Mesodermal cell (in vitro differentiated cells): ENCODE results near the gene MGLL.

Experiments
- H3K27ac ChIP-seq: 2 replicates; pipeline ENCODE4 v1.7.0; 2013; ENCODE audit warnings: mild to moderate bottlenecking, low read depth, low read length, moderate library complexity; ENCODE audit not compliant: severe bottlenecking
- H3K36me3 ChIP-seq: 2 replicates; pipeline ENCODE4 v1.7.1; 2013; ENCODE audit warnings: mild to moderate bottlenecking, low read length, moderate library complexity; ENCODE audit not compliant: control insufficient read depth, insufficient read depth
- H3K4me1 ChIP-seq: one replicate; pipeline ENCODE4 v1.7.1; 2013; ENCODE audit warnings: mild to moderate bottlenecking, low read length; ENCODE audit not compliant: insufficient read depth, control insufficient read depth, poor library complexity, severe bottlenecking
- H3K4me3 ChIP-seq: 2 replicates; pipeline ENCODE4 v1.7.0; 2013; ENCODE audit warnings: low read length, control low read depth, mild to moderate bottlenecking; ENCODE audit not compliant: insufficient read depth, poor library complexity, severe bottlenecking; ENCODE audit errors: extremely low read depth
- H3K9me3 ChIP-seq: 2 replicates; pipeline ENCODE4 v1.7.1; 2013; ENCODE audit warnings: mild to moderate bottlenecking, low read length, moderate library complexity; ENCODE audit not compliant: control insufficient read depth
- WGBS, 2 experiments: methylation state at CpG; one replicate each; pipeline ENCODE4 v1.1.5; 2013; ENCODE audit warnings: missing lambda C conversion rate in 2 of 2; ENCODE audit not compliant: insufficient coverage in 2 of 2; 5-methylcytosine and 5-hydroxymethylcytosine counted together

Gene MGLL

DNA sequence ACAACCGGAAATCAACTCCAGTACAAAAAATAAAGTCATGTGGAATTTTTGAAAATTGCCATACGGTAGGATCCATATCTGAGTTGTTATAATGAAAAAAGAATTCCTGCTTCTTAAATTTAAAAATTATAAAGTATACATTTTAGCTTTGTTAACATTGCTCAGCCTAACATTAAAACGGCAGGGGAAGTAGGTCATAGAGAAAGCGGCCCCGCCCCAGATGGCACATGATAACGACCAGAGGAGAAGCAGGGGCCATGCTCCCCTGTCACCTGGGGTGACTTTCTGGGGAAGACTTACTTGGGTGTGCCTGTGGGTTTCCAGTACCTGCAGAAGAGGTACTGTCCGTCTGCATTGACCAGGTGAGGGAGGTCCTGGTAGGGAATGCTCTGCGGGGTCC is 921 bp downstream of the MGLL start:
- Histone ChIP-seq H3K9me3 (peaks cover under 1% of the 10 kb centered on the region), H3K27ac (no peak overlapping the region), H3K4me1 (peaks cover 10% of the 10 kb centered on the region), H3K36me3 (no peaks in the 10 kb centered on the region), H3K4me3 (no peak overlapping the region)
- 67 to 78% methylated on average over 5 of the region's 8 CpGs for WGBS, 2 experiments

GRCh38 chr3:127820826-127821313 is 1.4 kb downstream of the MGLL start:
- Histone ChIP-seq H3K9me3 (no peaks in the 10 kb centered on the region), H3K36me3 (no peaks in the 10 kb centered on the region), H3K27ac (no peak overlapping the region), H3K4me3 (no peak overlapping the region), H3K4me1 (peaks cover 10% of the 10 kb centered on the region)
- 80 to 100% methylated on average over 1 of the region's 1 CpG for WGBS, 2 experiments

DNA sequence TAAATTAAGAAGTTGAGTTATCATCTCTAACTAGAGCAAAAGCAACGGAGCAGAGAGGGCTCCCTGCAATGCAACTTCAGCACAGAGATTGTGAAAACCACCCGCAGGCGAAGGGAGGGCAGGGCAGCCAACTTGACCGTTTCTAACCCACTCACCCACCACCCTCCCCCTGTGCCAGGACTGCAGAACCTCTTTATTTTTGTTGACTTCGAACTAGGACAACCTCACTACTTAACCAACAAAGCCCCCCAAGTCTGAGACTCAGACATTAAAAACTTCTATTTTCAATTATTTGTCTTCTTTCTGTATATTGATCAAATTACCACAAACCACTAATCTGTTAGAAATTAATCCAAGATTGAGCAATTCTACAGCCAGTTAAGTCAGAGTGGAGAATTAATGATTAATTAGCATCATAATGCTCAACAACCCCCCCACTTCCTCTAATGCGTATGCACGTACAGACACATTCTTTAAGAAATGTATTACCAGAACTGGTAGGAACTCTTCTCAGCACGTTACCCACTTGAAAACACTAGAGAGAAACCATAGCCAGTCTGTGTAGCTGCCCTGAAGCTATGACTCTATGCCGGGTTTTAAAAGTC is 2.0 kb downstream of the MGLL start:
- Histone ChIP-seq H3K9me3 (no peaks in the 10 kb centered on the region), H3K36me3 (no peaks in the 10 kb centered on the region), H3K4me1 (peaks cover 11% of the 10 kb centered on the region), H3K4me3 (no peak overlapping the region), H3K27ac (no peak overlapping the region)
- WGBS, 2 experiments = 70 to 76% methylated on average over 5 to 8 of the region's 9 CpGs

DNA sequence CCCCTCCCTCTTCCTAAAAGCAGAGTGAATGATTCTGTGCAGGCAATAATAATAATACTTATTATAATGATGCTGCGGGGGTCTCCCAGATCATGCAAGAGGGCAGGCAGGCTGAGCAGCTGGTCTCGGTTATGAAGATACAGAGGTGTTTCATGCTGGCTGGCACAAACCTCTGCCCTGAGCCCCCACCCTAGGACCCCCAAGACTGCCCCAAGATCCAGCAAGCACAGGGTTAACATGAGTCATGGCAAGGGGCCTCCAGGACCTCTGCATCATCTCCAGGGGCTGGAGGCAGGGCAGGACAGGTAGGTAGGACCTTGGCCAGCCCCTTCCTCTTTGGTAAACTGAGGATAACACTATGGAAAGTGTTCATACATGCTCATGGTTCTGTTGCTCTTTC is 2.7 kb downstream of the MGLL start:
- Histone ChIP-seq H3K27ac (no peak overlapping the region), H3K4me1 (peaks cover 13% of the 10 kb centered on the region), H3K4me3 (no peak overlapping the region), H3K36me3 (no peaks in the 10 kb centered on the region), H3K9me3 (no peaks in the 10 kb centered on the region)
- 86 to 100% methylated on average over 1 of the region's 2 CpGs for WGBS, 2 experiments

DNA sequence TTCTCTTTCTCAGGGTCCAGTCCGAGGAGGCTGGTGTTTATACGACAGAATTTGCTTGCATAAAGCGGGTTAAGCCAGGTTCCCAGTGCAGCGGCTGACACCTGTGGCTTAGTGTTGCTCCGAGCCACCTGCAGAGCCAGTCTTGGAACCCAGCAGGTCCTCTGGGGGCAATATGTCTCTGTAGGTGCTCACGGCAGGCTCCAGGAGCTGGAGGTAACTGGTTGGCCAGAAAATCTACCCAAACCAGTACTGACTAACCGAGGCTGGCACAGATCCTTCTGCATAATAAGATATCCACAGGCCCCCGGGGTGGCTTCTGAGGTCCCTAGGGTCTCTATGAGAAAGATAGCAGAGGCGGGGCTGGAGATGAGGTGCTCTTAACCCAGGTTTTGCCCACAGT is 3.2 kb downstream of the MGLL start:
- WGBS, 2 experiments = 86 to 97% methylated on average over 6 to 7 of the region's 9 CpGs
- H3K27ac ChIP-seq = no peak overlapping the region
- no peaks in the 10 kb centered on the region for H3K9me3 ChIP-seq
- no peaks in the 10 kb centered on the region for H3K36me3 ChIP-seq
- no peak overlapping the region for H3K4me3 ChIP-seq
- peaks cover 13% of the 10 kb centered on the region for H3K4me1 ChIP-seq

GRCh38 chr3:127817406-127817841 is 4.9 kb downstream of the MGLL start:
- no peak overlapping the region for H3K27ac ChIP-seq
- WGBS, 2 experiments = 88 to 100% methylated on average over 2 to 3 of the region's 5 CpGs
- H3K4me1 ChIP-seq = peaks cover 13% of the 10 kb centered on the region

GRCh38 chr3:127816783-127817405 is 5.4 kb downstream of the MGLL start:
- H3K27ac ChIP-seq = no peak overlapping the region
- peaks cover 12% of the 10 kb centered on the region for H3K4me1 ChIP-seq
- H3K36me3 ChIP-seq = no peaks in the 10 kb centered on the region
- no peaks in the 10 kb centered on the region for H3K9me3 ChIP-seq
- H3K4me3 ChIP-seq = no peak overlapping the region
- 93 to 95% methylated on average over 11 of the region's 11 CpGs for WGBS, 2 experiments

More at GRCh38 chr3:127817406-127817841, 4.9 kb downstream of the MGLL start:
- Histone ChIP-seq H3K4me3 (no peak overlapping the region), H3K9me3 (no peaks in the 10 kb centered on the region), H3K36me3 (no peaks in the 10 kb centered on the region)

- 87 to 91% methylated on average over 14 to 16 of the region's 23 CpGs for WGBS, 2 experiments
- Histone ChIP-seq H3K4me3 (no peak overlapping the region), H3K36me3 (no peaks in the 10 kb centered on the region), H3K9me3 (peaks cover 5% of the 10 kb centered on the region), H3K4me1 (peaks cover 8% of the 10 kb centered on the region), H3K27ac (no peak overlapping the region)
Observed at GRCh38 chr3:127815641-127816605, 6.4 kb downstream of the MGLL start.

- Histone ChIP-seq H3K36me3 (no peaks in the 10 kb centered on the region), H3K9me3 (peaks cover 5% of the 10 kb centered on the region), H3K4me3 (no peak overlapping the region), H3K27ac (no peak overlapping the region), H3K4me1 (peaks cover 7% of the 10 kb centered on the region)
- WGBS, 2 experiments = 68 to 93% methylated on average over 2 to 4 of the region's 7 CpGs
Observed at GRCh38 chr3:127815001-127815400, 7.3 kb downstream of the MGLL start.

GRCh38 chr3:127814325-127814781 is 8.0 kb downstream of the MGLL start:
- H3K27ac ChIP-seq = no peak overlapping the region
- peaks cover 3% of the 10 kb centered on the region for H3K4me1 ChIP-seq
- WGBS, 2 experiments = 84 to 89% methylated on average over 1 to 2 of the region's 2 CpGs
- H3K4me3 ChIP-seq = no peak overlapping the region
- peaks cover 5% of the 10 kb centered on the region for H3K9me3 ChIP-seq
- no peaks in the 10 kb centered on the region for H3K36me3 ChIP-seq
